ENCODE results near the gene CHSY1. TPM values are rescaled to one million over a fixed set of nuclear protein-coding genes. Genes with fewer than 3 reads are reported as not detected.

CHSY1 gene
- total and polyA plus RNA-seq, 2 of the 13 experiments (the other 11 are each of a cell fraction or from before 2014, with no cell fraction given) = 13.3 to 13.7 TPM

DNA sequence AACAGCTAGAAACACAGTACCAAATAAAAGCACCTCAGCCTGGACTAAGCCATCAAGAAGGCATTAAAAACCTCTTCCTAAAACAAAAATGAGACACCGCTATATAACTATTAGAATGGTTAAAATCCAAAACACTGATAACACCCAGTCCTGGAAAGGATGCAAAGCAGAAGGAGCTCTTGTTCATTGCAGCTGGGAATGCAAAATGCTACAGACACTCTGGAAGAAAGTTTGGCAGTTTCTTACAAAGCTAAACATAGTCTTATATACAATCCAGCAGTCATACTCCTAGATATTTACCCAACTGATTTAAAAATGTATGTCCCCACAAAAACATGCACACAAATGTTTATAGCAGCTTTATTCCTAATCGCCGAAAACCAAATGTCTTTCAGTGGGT lies 35.7 kb downstream of the CHSY1 start:
- peaks cover 24% of the 10 kb centered on the region for H4K20me1 ChIP-seq (ENCODE audit: insufficient read depth, low read length)
- no peak for FAIRE-seq
- H3K27me3 ChIP-seq (ENCODE audit: control insufficient read depth in 1 of 2, insufficient read depth in 2 of 2, low read length in 2 of 2) = no peaks in the 10 kb centered on the region
- BruUV-seq (replicated peaks) = no TSS peak
- no peak for TF ChIP-seq SMYD3 (CRISPR knock-in tag; IDR thresholded peaks at IDR 0.05)
- TF ChIP-seq ZBTB38 (CRISPR knock-in tag; IDR thresholded peaks at IDR 0.05) = no peak
- TF ChIP-seq, protein P1, sequence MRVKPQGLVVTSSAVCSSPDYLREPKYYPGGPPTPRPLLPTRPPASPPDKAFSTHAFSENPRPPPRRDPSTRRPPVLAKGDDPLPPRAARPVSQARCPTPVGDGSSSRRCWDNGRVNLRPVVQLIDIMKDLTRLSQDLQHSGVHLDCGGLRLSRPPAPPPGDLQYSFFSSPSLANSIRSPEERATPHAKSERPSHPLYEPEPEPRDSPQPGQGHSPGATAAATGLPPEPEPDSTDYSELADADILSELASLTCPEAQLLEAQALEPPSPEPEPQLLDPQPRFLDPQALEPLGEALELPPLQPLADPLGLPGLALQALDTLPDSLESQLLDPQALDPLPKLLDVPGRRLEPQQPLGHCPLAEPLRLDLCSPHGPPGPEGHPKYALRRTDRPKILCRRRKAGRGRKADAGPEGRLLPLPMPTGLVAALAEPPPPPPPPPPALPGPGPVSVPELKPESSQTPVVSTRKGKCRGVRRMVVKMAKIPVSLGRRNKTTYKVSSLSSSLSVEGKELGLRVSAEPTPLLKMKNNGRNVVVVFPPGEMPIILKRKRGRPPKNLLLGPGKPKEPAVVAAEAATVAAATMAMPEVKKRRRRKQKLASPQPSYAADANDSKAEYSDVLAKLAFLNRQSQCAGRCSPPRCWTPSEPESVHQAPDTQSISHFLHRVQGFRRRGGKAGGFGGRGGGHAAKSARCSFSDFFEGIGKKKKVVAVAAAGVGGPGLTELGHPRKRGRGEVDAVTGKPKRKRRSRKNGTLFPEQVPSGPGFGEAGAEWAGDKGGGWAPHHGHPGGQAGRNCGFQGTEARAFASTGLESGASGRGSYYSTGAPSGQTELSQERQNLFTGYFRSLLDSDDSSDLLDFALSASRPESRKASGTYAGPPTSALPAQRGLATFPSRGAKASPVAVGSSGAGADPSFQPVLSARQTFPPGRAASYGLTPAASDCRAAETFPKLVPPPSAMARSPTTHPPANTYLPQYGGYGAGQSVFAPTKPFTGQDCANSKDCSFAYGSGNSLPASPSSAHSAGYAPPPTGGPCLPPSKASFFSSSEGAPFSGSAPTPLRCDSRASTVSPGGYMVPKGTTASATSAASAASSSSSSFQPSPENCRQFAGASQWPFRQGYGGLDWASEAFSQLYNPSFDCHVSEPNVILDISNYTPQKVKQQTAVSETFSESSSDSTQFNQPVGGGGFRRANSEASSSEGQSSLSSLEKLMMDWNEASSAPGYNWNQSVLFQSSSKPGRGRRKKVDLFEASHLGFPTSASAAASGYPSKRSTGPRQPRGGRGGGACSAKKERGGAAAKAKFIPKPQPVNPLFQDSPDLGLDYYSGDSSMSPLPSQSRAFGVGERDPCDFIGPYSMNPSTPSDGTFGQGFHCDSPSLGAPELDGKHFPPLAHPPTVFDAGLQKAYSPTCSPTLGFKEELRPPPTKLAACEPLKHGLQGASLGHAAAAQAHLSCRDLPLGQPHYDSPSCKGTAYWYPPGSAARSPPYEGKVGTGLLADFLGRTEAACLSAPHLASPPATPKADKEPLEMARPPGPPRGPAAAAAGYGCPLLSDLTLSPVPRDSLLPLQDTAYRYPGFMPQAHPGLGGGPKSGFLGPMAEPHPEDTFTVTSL (CRISPR knock-in tag; IDR thresholded peaks at IDR 0.05; ENCODE audit: borderline replicate concordance) = no peak
- TF ChIP-seq SP140L (CRISPR knock-in tag; IDR thresholded peaks at IDR 0.05; ENCODE audit: borderline replicate concordance) = no peak
- no peak for TF ChIP-seq NFE2L2 (IDR thresholded peaks at IDR 0.05; ENCODE audit: low read length)
- in situ Hi-C loops (cut with HindIII; ENCODE audit: extremely low pct_ligation_motif_present, low pct_unique_long_range_greater_than_20kb) (no loop called here), intact Hi-C loops (cut with micrococcal nuclease; ENCODE audit: unreplicated experiment) (no loop called here)
- H3K4me1 ChIP-seq (ENCODE audit: insufficient read depth, low read length) = peaks cover 20% of the 10 kb centered on the region
- no peak overlapping the region for H3K4me2 ChIP-seq (ENCODE audit: low read depth, low read length)
- H3K79me2 ChIP-seq (ENCODE audit: insufficient read depth, low read length) = peaks cover 74% of the 10 kb centered on the region
- no peak overlapping the region for H2AFZ ChIP-seq (ENCODE audit: low read length)
- no peak overlapping the region for H3K27ac ChIP-seq (ENCODE audit: extremely low read length, insufficient read depth, low read length)
- H3K36me3 ChIP-seq (replicated peaks in 1 of 2; ENCODE audit: control insufficient read depth in 1 of 2, insufficient read depth in 2 of 2, low read length in 2 of 2) = peaks cover 1 to 14% of the 10 kb centered on the region in 2 experiments; a peak in 3 of 5 replicates
- H3K9ac ChIP-seq (ENCODE audit: insufficient read depth, low read depth, low read length) = no peak overlapping the region
- POLR2A ChIA-PET = no interaction called here
- no peaks in the 10 kb centered on the region for H3K9me3 ChIP-seq (ENCODE audit: low read length)
- H3K4me3 ChIP-seq (replicated peaks in 1 of 3; ENCODE audit: insufficient read depth in 1 of 3, low read depth in 2 of 3, low read length in 3 of 3) = no peak overlapping the region
- CTCF ChIA-PET (ENCODE audit: low intra/inter-chr PET ratio, low total read pairs) = no interaction called here
- no peak for DNase-seq (ENCODE audit: low spot score)
- no peak for ATAC-seq
- 97% methylated on average over 3 of the region's 3 CpGs for WGBS (ENCODE audit: low lambda C conversion rate)

Data from HepG2 (cell line).